Astrocyte of the cerebellum (primary cell): ENCODE measurements around the gene DEPDC7.
"Not testable (repeated sequence)": the region's sequence is repeated elsewhere in the genome, so short reads cannot be mapped to it uniquely, and the experiment has no call there.

ENCODE experiments used
- DNase-seq: peaks from one replicate; pipeline ENCODE4 v3.0.0-alpha.2; 2011; ENCODE audit warnings: low read depth
- H3K4me3 ChIP-seq: 2 replicates; pipeline ENCODE4 v1.5.1; 2011; ENCODE audit warnings: mild to moderate bottlenecking, low read depth, low read length, moderate library complexity
- in situ Hi-C: cut with HindIII; loops from 2 replicates; pipeline ENCODE4 v1.10.0; 2017; ENCODE audit warnings: low sequenced_read_pairs
- TF ChIP-seq, protein P1 (sequence below): IDR thresholded peaks from 2 replicates; pipeline ENCODE4 v1.5.1; 2012; ENCODE audit warnings: low read length, low read depth, moderate library complexity, mild to moderate bottlenecking; ENCODE audit errors: missing control alignments

DEPDC7 gene

DNA sequence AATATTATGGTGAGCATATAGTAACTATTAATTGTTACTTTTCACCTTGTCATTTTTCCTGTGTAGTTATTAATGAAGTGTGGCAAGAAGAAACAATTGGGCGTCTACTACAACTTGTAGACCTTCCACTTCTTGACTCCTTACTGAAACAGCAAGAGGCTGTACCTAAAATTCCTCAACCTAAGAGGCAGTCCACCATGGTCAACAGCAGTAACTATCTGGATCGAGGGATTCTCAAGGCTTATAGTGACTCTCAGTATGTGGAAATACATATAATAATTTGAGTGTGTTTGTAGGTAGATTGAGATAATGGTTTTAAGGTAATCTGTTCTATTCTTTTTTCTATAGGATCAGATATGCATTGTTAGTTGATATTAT, 12.8 kb downstream of the DEPDC7 start:
- TF ChIP-seq, protein P1, sequence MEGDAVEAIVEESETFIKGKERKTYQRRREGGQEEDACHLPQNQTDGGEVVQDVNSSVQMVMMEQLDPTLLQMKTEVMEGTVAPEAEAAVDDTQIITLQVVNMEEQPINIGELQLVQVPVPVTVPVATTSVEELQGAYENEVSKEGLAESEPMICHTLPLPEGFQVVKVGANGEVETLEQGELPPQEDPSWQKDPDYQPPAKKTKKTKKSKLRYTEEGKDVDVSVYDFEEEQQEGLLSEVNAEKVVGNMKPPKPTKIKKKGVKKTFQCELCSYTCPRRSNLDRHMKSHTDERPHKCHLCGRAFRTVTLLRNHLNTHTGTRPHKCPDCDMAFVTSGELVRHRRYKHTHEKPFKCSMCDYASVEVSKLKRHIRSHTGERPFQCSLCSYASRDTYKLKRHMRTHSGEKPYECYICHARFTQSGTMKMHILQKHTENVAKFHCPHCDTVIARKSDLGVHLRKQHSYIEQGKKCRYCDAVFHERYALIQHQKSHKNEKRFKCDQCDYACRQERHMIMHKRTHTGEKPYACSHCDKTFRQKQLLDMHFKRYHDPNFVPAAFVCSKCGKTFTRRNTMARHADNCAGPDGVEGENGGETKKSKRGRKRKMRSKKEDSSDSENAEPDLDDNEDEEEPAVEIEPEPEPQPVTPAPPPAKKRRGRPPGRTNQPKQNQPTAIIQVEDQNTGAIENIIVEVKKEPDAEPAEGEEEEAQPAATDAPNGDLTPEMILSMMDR: no peak
- DNase-seq: no peak
- no peak overlapping the region for H3K4me3 ChIP-seq
- in situ Hi-C loops: no loop called here

DNA sequence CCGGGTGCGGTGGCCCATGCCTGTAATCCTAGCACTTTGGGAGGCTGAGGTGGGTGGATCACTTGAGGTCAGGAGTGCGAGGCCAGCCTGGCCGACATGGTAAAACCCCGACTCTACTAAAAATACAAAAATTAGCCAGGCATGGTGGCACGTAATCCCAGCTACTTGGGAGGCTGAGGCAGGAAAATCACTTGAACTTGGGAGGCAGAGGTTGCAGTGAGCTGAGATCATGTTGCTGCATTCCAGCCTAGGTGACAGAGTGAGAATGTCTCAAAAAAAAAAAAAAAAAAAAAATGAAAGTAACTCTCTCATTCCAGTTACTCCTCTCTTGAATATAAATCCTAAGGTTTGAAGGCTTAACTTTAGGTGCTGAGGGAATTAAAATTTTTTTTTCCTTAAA, 13.5 kb downstream of the DEPDC7 start:
- in situ Hi-C loops, H3K4me3 ChIP-seq, DNase-seq: not testable (repeated sequence)

DNA sequence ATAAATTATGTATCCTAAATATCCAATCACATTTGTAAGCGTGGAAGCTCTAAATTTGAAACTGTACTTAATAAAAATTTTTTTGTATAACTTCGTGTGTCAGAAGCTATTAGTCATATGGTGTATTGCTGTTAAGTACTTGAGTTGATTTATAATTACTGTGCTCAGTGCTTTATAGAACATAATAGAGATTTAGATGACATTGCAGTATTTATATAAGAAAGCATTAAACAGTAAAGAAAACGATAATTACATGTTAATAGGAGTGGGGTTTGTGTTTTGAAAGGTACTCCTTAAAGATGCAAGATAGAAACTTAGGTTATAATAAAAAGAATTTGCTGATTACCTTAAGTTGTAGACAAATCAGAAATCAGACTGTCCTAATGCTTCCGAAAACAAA, 17.8 kb downstream of the DEPDC7 start:
- in situ Hi-C loops: loop anchor here (5.0 kb wide), 1 partner anchor 96 kb away; no protein-coding TSS in a partner anchor
- DNase-seq: no peak
- TF ChIP-seq, protein P1: no peak

DNA sequence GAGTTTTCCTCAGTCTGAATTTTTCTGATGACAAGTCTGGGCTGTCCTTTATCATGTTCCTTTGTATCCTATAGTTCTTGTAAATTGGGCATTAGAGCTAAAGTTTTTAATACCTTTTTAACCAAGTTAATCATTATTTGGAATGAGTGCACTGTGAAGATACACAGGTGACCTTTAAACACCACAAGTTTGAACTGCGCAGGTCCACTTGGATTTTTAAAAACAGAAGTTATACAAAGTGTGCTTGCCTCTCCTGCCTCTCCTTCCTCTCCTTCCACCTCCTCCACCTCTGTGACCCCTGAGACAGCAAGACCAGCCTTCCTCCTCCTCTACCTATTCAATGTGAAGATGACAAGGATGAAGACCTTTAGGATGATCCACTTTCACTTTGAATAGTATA, 19.3 kb downstream of the DEPDC7 start:
- H3K4me3 ChIP-seq: no peak overlapping the region
- no peak for DNase-seq
- TF ChIP-seq, protein P1: no peak
- in situ Hi-C loops: no loop called here

More for the DNA sequence above, 17.8 kb downstream of the DEPDC7 start:
- no peak overlapping the region for H3K4me3 ChIP-seq

DNA sequence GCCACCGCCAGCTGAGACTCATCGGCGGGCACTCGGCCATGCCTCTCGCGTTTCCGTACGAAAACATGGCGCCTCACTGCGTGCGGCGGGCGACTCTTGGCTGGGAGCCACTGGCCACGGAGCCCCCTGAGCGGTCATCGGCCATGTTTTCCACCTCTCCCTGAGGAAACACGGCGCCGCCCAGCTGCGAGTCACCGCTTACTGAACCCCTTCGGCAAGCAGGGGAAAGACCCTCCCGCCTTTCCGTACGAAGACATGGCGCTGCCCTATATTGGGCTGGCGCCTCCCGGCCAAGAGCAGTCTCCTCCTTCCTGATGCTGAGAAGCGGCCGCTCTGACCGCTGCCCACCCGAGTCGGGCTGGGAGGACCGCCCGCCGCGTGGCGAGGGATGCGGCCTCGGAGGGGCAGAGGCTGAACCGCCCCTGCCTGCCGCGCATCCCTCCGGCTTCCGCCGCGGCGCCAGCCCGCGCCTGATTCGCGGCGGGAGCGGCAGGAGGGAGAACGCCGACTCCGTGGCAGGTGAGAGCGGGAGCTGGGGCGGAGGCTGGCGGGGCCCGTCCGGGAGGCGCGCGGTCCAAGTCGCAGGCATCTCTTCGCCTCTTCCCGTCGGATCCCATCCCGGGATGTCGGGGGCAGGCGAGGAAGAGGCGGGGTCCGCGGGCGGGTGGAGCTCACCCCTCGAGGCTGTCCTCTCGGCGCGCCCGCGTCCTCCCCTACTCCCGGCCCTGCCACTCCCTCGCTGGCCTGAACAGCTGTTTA, 23.8 kb downstream of the DEPDC7 start, which contains the start of gene TCP11L1:
TCP11L1 (plus strand) TSS at position 299 of the 759 bp plus-strand sequence. CDS start 4,202 bp downstream, outside the sequence.
- in situ Hi-C loops: no loop called here
- peak; percentile 86 for DNase-seq
- TF ChIP-seq, protein P1: no peak
- peak within 1 kb of the TSS; percentile 86 for H3K4me3 ChIP-seq

DNA sequence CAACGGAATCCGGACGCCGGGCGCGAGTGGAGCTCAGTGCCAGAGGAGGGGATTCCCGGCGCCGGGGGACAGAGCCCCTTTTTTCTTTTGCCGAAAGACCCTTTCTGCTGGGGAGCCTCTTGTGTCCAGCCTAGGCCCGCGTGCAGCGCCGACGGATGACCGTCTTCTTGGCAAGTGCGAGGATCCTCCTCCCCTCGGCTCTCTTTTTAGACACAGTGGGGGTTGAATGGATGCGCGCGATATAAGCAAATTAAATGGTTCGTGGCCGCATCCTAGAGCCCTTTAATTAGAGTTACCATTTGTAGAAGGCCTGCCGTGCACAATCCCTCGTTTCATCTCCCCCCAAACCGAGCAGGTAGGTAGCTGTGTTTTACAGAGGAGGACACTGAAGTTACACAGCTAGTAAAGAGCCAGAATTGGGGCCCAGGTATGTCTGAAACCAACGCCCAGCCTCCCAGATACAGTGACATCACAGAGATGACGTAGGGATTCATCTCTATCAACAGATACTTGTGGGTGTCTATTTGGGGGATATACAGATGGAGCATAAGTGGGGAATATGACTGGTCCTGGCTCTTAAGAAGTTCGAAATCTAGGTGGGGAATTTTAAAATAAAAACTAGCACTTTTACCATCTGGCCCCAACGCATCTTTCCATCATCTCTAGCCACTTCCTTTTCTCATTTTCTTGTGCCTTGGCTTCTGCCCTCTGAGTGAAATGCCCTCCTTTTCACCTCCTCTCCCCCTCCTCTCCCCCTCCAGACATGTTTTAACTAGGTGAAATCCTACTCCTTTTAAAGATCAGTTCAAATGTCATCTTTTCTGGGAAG, 24.6 kb downstream of the DEPDC7 start:
- DNase-seq: no peak
- H3K4me3 ChIP-seq: peak overlapping the region; percentile 86
- TF ChIP-seq, protein P1: no peak
- in situ Hi-C loops: no loop called here
